Activated naive CD4-positive, alpha-beta T cell treated with anti-CD3 and anti-CD28 coated beads, Interleukin-2, amount 10 ng/mL, durations not matched to agents 7 days and 5 days (primary cell): ENCODE results near the gene ALOXE3.

Source experiments
- CTCF ChIA-PET: fragments of 350-600 bp; sonication (Branson Sonifier 250); formaldehyde crosslinking; loops from one replicate; lab custom pipeline; 2021; ENCODE audit warnings: antibody characterized with exemption; lab: Charles Lee
- DNase-seq: peaks from one replicate; pipeline ENCODE4 v3.0.0-alpha.2; 2020
- H3K27ac Mint-ChIP-seq: one replicate; pipeline ENCODE4 v1.8.0; 2021; ENCODE audit warnings: mild to moderate bottlenecking, moderate library complexity, mixed read lengths
- H3K27me3 Mint-ChIP-seq: one replicate; pipeline ENCODE4 v1.8.0; 2021; ENCODE audit warnings: mild to moderate bottlenecking, mixed read lengths
- H3K36me3 Mint-ChIP-seq: one replicate; pipeline ENCODE4 v1.8.0; 2021; ENCODE audit warnings: mixed read lengths
- H3K4me1 Mint-ChIP-seq: one replicate; pipeline ENCODE4 v1.8.0; 2021; ENCODE audit warnings: mixed read lengths
- H3K4me3 Mint-ChIP-seq: one replicate; pipeline ENCODE4 v1.8.0; 2021; ENCODE audit warnings: mild to moderate bottlenecking, moderate library complexity, mixed read lengths
- H3K9me3 Mint-ChIP-seq: one replicate; pipeline ENCODE4 v1.8.0; 2021; ENCODE audit warnings: mixed read lengths

Gene ALOXE3

GRCh38 chr17:8150194-8151119 lies 32.1 kb upstream of the ALOXE3 start:
- no peaks in the 10 kb centered on the region for H3K9me3 Mint-ChIP-seq
- H3K4me3 Mint-ChIP-seq = peak overlapping the region; percentile 89
- H3K27me3 Mint-ChIP-seq = no peaks in the 10 kb centered on the region
- CTCF ChIA-PET = interaction anchor here (1.3 to 2.1 kb wide), 3 partner anchors 11 to 40 kb away, joined by 3 to 11 read pairs (median 3); no protein-coding TSS in a partner anchor
- peak overlapping the region; percentile 45 for H3K27ac Mint-ChIP-seq
- peaks cover 35% of the 10 kb centered on the region for H3K4me1 Mint-ChIP-seq
- DNase-seq = no peak
- peaks cover 32% of the 10 kb centered on the region for H3K36me3 Mint-ChIP-seq

- peak overlapping the region; percentile 45 for H3K27ac Mint-ChIP-seq
- DNase-seq = no peak
- no peaks in the 10 kb centered on the region for H3K9me3 Mint-ChIP-seq
- CTCF ChIA-PET = interaction anchor here (1.0 to 1.3 kb wide), 2 partner anchors 9 to 39 kb away, joined by 3 read pairs; no protein-coding TSS in a partner anchor
- peaks cover 33% of the 10 kb centered on the region for H3K36me3 Mint-ChIP-seq
- no peak overlapping the region for H3K4me3 Mint-ChIP-seq
- H3K27me3 Mint-ChIP-seq = no peaks in the 10 kb centered on the region
- H3K4me1 Mint-ChIP-seq = peaks cover 35% of the 10 kb centered on the region
Observed at GRCh38 chr17:8149419-8150193, 31.3 kb upstream of the ALOXE3 start.

GRCh38 chr17:8148560-8148959 lies 30.2 kb upstream of the ALOXE3 start:
- H3K9me3 Mint-ChIP-seq = no peaks in the 10 kb centered on the region
- CTCF ChIA-PET = interaction anchor here (0.9 kb wide), 1 partner anchor 9 kb away, joined by 3 read pairs; no protein-coding TSS in a partner anchor
- peaks cover 34% of the 10 kb centered on the region for H3K4me1 Mint-ChIP-seq
- no peak for DNase-seq
- no peak overlapping the region for H3K27ac Mint-ChIP-seq
- H3K36me3 Mint-ChIP-seq = peaks cover 39% of the 10 kb centered on the region
- H3K27me3 Mint-ChIP-seq = no peaks in the 10 kb centered on the region
- no peak overlapping the region for H3K4me3 Mint-ChIP-seq

GRCh38 chr17:8147805-8148404 lies 29.6 kb upstream of the ALOXE3 start:
- Mint-ChIP-seq H3K36me3 (peaks cover 41% of the 10 kb centered on the region), H3K27me3 (no peaks in the 10 kb centered on the region), H3K4me1 (peaks cover 27% of the 10 kb centered on the region), H3K27ac (peak overlapping the region; percentile 46), H3K9me3 (no peaks in the 10 kb centered on the region), H3K4me3 (no peak overlapping the region)
- CTCF ChIA-PET = interaction anchor here (0.9 kb wide), 1 partner anchor 9 kb away, joined by 3 read pairs; no protein-coding TSS in a partner anchor
- DNase-seq = no peak

- H3K4me1 Mint-ChIP-seq = peaks cover 21% of the 10 kb centered on the region
- no peaks in the 10 kb centered on the region for H3K27me3 Mint-ChIP-seq
- H3K4me3 Mint-ChIP-seq = no peak overlapping the region
- no peaks in the 10 kb centered on the region for H3K9me3 Mint-ChIP-seq
- CTCF ChIA-PET = no interaction called here
- H3K27ac Mint-ChIP-seq = peak overlapping the region; percentile 46
- no peak for DNase-seq
- peaks cover 41% of the 10 kb centered on the region for H3K36me3 Mint-ChIP-seq
Observed at GRCh38 chr17:8147141-8147804, 29.0 kb upstream of the ALOXE3 start.

GRCh38 chr17:8146381-8147140 lies 28.2 kb upstream of the ALOXE3 start:
- Mint-ChIP-seq H3K27me3 (no peaks in the 10 kb centered on the region), H3K9me3 (no peaks in the 10 kb centered on the region), H3K4me1 (peaks cover 18% of the 10 kb centered on the region), H3K27ac (peak overlapping the region; percentile 55), H3K4me3 (no peak overlapping the region), H3K36me3 (peaks cover 46% of the 10 kb centered on the region)
- CTCF ChIA-PET = no interaction called here
- no peak for DNase-seq

- Mint-ChIP-seq H3K4me1 (peaks cover 18% of the 10 kb centered on the region), H3K9me3 (no peaks in the 10 kb centered on the region), H3K27me3 (no peaks in the 10 kb centered on the region), H3K4me3 (no peak overlapping the region), H3K36me3 (peaks cover 50% of the 10 kb centered on the region), H3K27ac (no peak overlapping the region)
- CTCF ChIA-PET = no interaction called here
- no peak for DNase-seq
Observed at GRCh38 chr17:8145811-8146210, 27.5 kb upstream of the ALOXE3 start.

GRCh38 chr17:8144401-8145231 lies 26.3 kb upstream of the ALOXE3 start:
- no peak overlapping the region for H3K4me3 Mint-ChIP-seq
- H3K27me3 Mint-ChIP-seq = no peaks in the 10 kb centered on the region
- peaks cover 52% of the 10 kb centered on the region for H3K36me3 Mint-ChIP-seq
- no peak overlapping the region for H3K27ac Mint-ChIP-seq
- H3K9me3 Mint-ChIP-seq = no peaks in the 10 kb centered on the region
- CTCF ChIA-PET = interaction anchor here (1.3 kb wide), 1 partner anchor 14 kb away, joined by 3 read pairs; no protein-coding TSS in a partner anchor
- H3K4me1 Mint-ChIP-seq = peaks cover 10% of the 10 kb centered on the region
- DNase-seq = no peak

- Mint-ChIP-seq H3K4me3 (no peak overlapping the region), H3K27me3 (no peaks in the 10 kb centered on the region), H3K9me3 (no peaks in the 10 kb centered on the region), H3K4me1 (peaks cover 7% of the 10 kb centered on the region), H3K27ac (no peak overlapping the region), H3K36me3 (peaks cover 50% of the 10 kb centered on the region)
- CTCF ChIA-PET = interaction anchor here (1.3 kb wide), 1 partner anchor 15 kb away, joined by 3 read pairs; no protein-coding TSS in a partner anchor
- DNase-seq = no peak
Observed at GRCh38 chr17:8143581-8144400, 25.5 kb upstream of the ALOXE3 start.

GRCh38 chr17:8142887-8143580 lies 24.7 kb upstream of the ALOXE3 start:
- no peak overlapping the region for H3K4me3 Mint-ChIP-seq
- peak overlapping the region; percentile 45 for H3K27ac Mint-ChIP-seq
- H3K9me3 Mint-ChIP-seq = no peaks in the 10 kb centered on the region
- CTCF ChIA-PET = interaction anchor here (1.3 kb wide), 1 partner anchor 15 kb away, joined by 3 read pairs; no protein-coding TSS in a partner anchor
- no peaks in the 10 kb centered on the region for H3K27me3 Mint-ChIP-seq
- no peak for DNase-seq
- peaks cover 43% of the 10 kb centered on the region for H3K36me3 Mint-ChIP-seq
- peaks cover 7% of the 10 kb centered on the region for H3K4me1 Mint-ChIP-seq

- Mint-ChIP-seq H3K36me3 (peaks cover 38% of the 10 kb centered on the region), H3K27ac (peak overlapping the region; percentile 45), H3K4me1 (peaks cover 7% of the 10 kb centered on the region), H3K9me3 (no peaks in the 10 kb centered on the region), H3K4me3 (no peak overlapping the region), H3K27me3 (no peaks in the 10 kb centered on the region)
- CTCF ChIA-PET = no interaction called here
- DNase-seq = no peak
Observed at GRCh38 chr17:8142158-8142886, 24.0 kb upstream of the ALOXE3 start.
